ENCODE results near the gene GREB1L.

DNA sequence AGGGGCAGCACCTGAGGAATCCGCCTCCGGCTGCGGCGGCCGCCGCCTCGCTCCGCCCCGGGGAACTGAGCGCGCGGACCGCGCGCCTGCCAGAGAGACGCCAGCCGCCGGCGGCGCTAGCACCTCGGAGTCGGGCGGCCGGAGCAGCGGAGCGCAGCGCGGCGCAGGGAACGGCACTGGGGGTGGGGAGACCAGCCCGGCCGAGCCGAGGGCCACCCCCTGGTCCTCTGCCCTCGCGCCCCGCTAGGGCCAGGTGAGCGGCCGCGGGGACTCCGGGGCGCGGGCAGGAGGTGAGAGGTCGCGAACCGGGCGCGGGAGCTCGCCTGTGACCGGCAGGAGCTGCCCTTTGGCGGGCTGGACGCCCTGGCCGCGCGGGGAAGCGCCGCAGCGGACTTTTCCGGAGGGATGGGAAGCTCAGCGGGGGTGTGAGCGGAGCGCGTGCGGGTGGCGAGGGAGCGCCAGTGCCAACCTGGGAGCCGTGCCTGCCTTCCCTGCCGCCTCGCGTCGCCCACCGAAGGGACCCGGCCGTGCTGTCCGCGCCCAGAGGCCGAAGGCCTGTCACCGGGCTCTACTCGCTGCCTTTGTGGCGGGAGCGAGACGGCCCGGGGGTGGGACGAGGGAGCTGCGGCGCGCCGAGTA lies at the start of gene GREB1L:
- TF ChIP-seq, protein P1, sequence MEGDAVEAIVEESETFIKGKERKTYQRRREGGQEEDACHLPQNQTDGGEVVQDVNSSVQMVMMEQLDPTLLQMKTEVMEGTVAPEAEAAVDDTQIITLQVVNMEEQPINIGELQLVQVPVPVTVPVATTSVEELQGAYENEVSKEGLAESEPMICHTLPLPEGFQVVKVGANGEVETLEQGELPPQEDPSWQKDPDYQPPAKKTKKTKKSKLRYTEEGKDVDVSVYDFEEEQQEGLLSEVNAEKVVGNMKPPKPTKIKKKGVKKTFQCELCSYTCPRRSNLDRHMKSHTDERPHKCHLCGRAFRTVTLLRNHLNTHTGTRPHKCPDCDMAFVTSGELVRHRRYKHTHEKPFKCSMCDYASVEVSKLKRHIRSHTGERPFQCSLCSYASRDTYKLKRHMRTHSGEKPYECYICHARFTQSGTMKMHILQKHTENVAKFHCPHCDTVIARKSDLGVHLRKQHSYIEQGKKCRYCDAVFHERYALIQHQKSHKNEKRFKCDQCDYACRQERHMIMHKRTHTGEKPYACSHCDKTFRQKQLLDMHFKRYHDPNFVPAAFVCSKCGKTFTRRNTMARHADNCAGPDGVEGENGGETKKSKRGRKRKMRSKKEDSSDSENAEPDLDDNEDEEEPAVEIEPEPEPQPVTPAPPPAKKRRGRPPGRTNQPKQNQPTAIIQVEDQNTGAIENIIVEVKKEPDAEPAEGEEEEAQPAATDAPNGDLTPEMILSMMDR (optimal IDR thresholded peaks at IDR 0.05 in 1 of 3, IDR thresholded peaks at IDR 0.05 in 1 of 3, conservative IDR thresholded peaks at IDR 0.05 in 1 of 3; ENCODE audit: extremely low read depth in 1 of 3, insufficient read depth in 2 of 3, low read length in 3 of 3), result peak in 2 of 3 experiments; percentile 26 to 58
- no peak for TF ChIP-seq EZH2 (IDR thresholded peaks at IDR 0.05; ENCODE audit: low read length)

Measured in keratinocyte (primary cell).